ENCODE measurements around the gene ZNF30.
"Not testable (repeated sequence)": the region's sequence is repeated elsewhere in the genome, so short reads cannot be mapped to it uniquely, and the experiment has no call there.

The ZNF30 gene

GRCh38 chr19:34991542-34992333, 65.0 kb downstream of the ZNF30 start:
- no peak for DNase-seq (ENCODE audit: low spot score)
- TF ChIP-seq, protein P1, sequence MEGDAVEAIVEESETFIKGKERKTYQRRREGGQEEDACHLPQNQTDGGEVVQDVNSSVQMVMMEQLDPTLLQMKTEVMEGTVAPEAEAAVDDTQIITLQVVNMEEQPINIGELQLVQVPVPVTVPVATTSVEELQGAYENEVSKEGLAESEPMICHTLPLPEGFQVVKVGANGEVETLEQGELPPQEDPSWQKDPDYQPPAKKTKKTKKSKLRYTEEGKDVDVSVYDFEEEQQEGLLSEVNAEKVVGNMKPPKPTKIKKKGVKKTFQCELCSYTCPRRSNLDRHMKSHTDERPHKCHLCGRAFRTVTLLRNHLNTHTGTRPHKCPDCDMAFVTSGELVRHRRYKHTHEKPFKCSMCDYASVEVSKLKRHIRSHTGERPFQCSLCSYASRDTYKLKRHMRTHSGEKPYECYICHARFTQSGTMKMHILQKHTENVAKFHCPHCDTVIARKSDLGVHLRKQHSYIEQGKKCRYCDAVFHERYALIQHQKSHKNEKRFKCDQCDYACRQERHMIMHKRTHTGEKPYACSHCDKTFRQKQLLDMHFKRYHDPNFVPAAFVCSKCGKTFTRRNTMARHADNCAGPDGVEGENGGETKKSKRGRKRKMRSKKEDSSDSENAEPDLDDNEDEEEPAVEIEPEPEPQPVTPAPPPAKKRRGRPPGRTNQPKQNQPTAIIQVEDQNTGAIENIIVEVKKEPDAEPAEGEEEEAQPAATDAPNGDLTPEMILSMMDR (IDR thresholded peaks at IDR 0.05; ENCODE audit: extremely low read depth, missing control alignments), result no peak

- not testable (repeated sequence) for DNase-seq (ENCODE audit: low spot score)
Observed at GRCh38 chr19:34992582-34992981, 65.9 kb downstream of the ZNF30 start.

- TF ChIP-seq, protein P1 (IDR thresholded peaks at IDR 0.05; ENCODE audit: extremely low read depth, missing control alignments), result no peak
- no peak for DNase-seq (ENCODE audit: low spot score)
Observed at GRCh38 chr19:34994286-34994642, 67.6 kb downstream of the ZNF30 start.
